GM23338 (cell line): ENCODE data around the gene RTL10. TPM values are rescaled to one million over a fixed set of nuclear protein-coding genes. Genes with fewer than 3 reads are reported as not detected.

Experiments
- ATAC-seq: fragments of 200-7000 bp; cut with Tn5 transposase; 3 replicates; pipeline ENCODE4 v1.9.1; 2020
- DNase-seq: peaks from one replicate; pipeline ENCODE4 v3.0.0-alpha.2; 2015; ENCODE audit warnings: low spot score
- H2AFZ ChIP-seq: fragments of 200-600 bp; sonication (generic); 2 replicates; pipeline ENCODE4 v1.8.0; 2016; ENCODE audit warnings: antibody characterized with exemption, mild to moderate bottlenecking, moderate library complexity
- H3F3A ChIP-seq: fragments of 200-600 bp; sonication (generic); replicated peaks from 2 replicates; pipeline ENCODE4 v1.8.0; 2017; ENCODE audit warnings: antibody characterized with exemption, mixed run types, low read depth
- H3K27ac ChIP-seq: fragments of 200-600 bp; sonication (generic); 2 replicates; pipeline ENCODE4 v1.6.1; 2016; ENCODE audit warnings: low read depth
- H3K27me3 ChIP-seq: fragments of 200-600 bp; sonication (generic); 2 replicates; pipeline ENCODE4 v1.8.0; 2016; ENCODE audit warnings: mild to moderate bottlenecking, mixed run types, moderate library complexity; ENCODE audit not compliant: insufficient read depth
- H3K36me3 ChIP-seq: fragments of 200-600 bp; sonication (generic); 2 replicates; pipeline ENCODE4 v1.8.0; 2016; ENCODE audit warnings: mild to moderate bottlenecking; ENCODE audit not compliant: insufficient read depth
- H3K4me1 ChIP-seq: fragments of 200-600 bp; sonication (generic); 2 replicates; pipeline ENCODE4 v1.8.0; 2016; ENCODE audit warnings: mild to moderate bottlenecking, moderate library complexity; ENCODE audit not compliant: insufficient read depth
- H3K4me2 ChIP-seq: fragments of 200-600 bp; sonication (generic); 2 replicates; pipeline ENCODE4 v1.7.1; 2017; ENCODE audit warnings: mixed run types
- H3K4me3 ChIP-seq: fragments of 200-600 bp; sonication (generic); 2 replicates; pipeline ENCODE4 v1.6.1; 2016; ENCODE audit warnings: mixed run types
- H3K79me2 ChIP-seq: fragments of 200-600 bp; sonication (generic); replicated peaks from 2 replicates; pipeline ENCODE4 v1.8.0; 2017; ENCODE audit warnings: mild to moderate bottlenecking; ENCODE audit not compliant: insufficient read depth
- H3K9me2 ChIP-seq: fragments of 200-600 bp; sonication (generic); 2 replicates; pipeline ENCODE4 v1.8.0; 2017; ENCODE audit not compliant: insufficient read depth
- H4K20me1 ChIP-seq: fragments of 200-600 bp; sonication (generic); replicated peaks from 2 replicates; pipeline ENCODE4 v1.8.0; 2017; ENCODE audit warnings: mild to moderate bottlenecking; ENCODE audit not compliant: insufficient read depth
- H3K27ac Mint-ChIP-seq: 2 replicates; pipeline ENCODE4 v1.8.0; 2020; ENCODE audit warnings: inconsistent platforms, mild to moderate bottlenecking, moderate library complexity, mixed read lengths
- H3K27me3 Mint-ChIP-seq: 3 replicates; pipeline ENCODE4 v1.8.0; 2022; ENCODE audit warnings: low read depth, mild to moderate bottlenecking, moderate library complexity, mixed read lengths, inconsistent platforms; ENCODE audit not compliant: insufficient read depth, poor library complexity
- H3K36me3 Mint-ChIP-seq: 3 replicates; pipeline ENCODE4 v1.8.0; 2021; ENCODE audit warnings: low read depth, mild to moderate bottlenecking, inconsistent platforms, moderate library complexity, mixed read lengths
- H3K4me1 Mint-ChIP-seq: 3 replicates; pipeline ENCODE4 v1.8.0; 2020; ENCODE audit warnings: mild to moderate bottlenecking, inconsistent platforms, mixed read lengths
- H3K4me3 Mint-ChIP-seq: 3 replicates; pipeline ENCODE4 v1.8.0; 2021; ENCODE audit warnings: moderate library complexity, mild to moderate bottlenecking, inconsistent platforms, mixed read lengths
- H3K9me3 Mint-ChIP-seq: 3 replicates; pipeline ENCODE4 v1.8.0; 2020; ENCODE audit warnings: moderate library complexity, mild to moderate bottlenecking, inconsistent platforms, mixed read lengths
- CREB1 ChIP-seq: fragments of 250-450 bp; sonication (Bioruptor Pico); IDR thresholded peaks from 2 replicates; pipeline ENCODE4 v1.5.0; 2020; ENCODE audit warnings: low read depth, mild to moderate bottlenecking, moderate library complexity
- CTCF ChIP-seq, 2 experiments: fragments of 200-600 bp in 1 of 2; sonication (generic) in 1 of 2; conservative IDR thresholded peaks; 2 replicates each; pipeline versions ENCODE4 v1.5.1 to v1.6.1; 2016 to 2017; ENCODE audit warnings: antibody characterized with exemption in 2 of 2, low read depth in 2 of 2, mild to moderate bottlenecking in 2 of 2, moderate library complexity in 1 of 2
- ETS1 ChIP-seq: IDR thresholded peaks from 2 replicates; pipeline ENCODE4 v1.6.1; 2016; ENCODE audit warnings: antibody characterized with exemption
- EZH2 ChIP-seq: fragments of 200-600 bp; sonication (generic); IDR thresholded peaks from one replicate; pipeline ENCODE4 v1.8.0; 2017; ENCODE audit warnings: antibody characterized with exemption, mild to moderate bottlenecking, low read depth; ENCODE audit not compliant: unreplicated experiment
- NANOG ChIP-seq: IDR thresholded peaks from 2 replicates; pipeline ENCODE4 v1.6.1; 2016; ENCODE audit warnings: antibody characterized with exemption, borderline replicate concordance
- POLR2AphosphoS5 ChIP-seq: IDR thresholded peaks from 2 replicates; pipeline ENCODE4 v1.6.1; 2016; ENCODE audit warnings: antibody characterized with exemption, low read depth
- REST ChIP-seq: IDR thresholded peaks from one replicate; pipeline ENCODE4 v1.6.1; 2018; ENCODE audit warnings: antibody characterized with exemption; ENCODE audit not compliant: unreplicated experiment
- STAT1 ChIP-seq: IDR thresholded peaks from one replicate; pipeline ENCODE4 v1.6.1; 2016; ENCODE audit warnings: antibody characterized with exemption; ENCODE audit not compliant: unreplicated experiment
- ZNF114 ChIP-seq: fragments of 250-450 bp; sonication (Bioruptor Pico); IDR thresholded peaks from 2 replicates; pipeline ENCODE4 v1.5.0; 2020; ENCODE audit warnings: mild to moderate bottlenecking, moderate library complexity
- ZNF331 ChIP-seq: fragments of 250-450 bp; sonication (Bioruptor Pico); IDR thresholded peaks from 2 replicates; pipeline ENCODE4 v1.5.0; 2020; ENCODE audit warnings: low read depth, mild to moderate bottlenecking, moderate library complexity
- ZNF462 ChIP-seq: fragments of 250-450 bp; sonication (Bioruptor Pico); IDR thresholded peaks from 2 replicates; pipeline ENCODE4 v1.5.0; 2020; ENCODE audit warnings: mild to moderate bottlenecking, moderate library complexity
- polyA plus RNA-seq: library from polyadenylated mRNA; unstranded; fragments of >200 nt; fragmentation: Nextera tagmentation; extraction: Ambion mirVana; gene quantifications from 2 replicates; pipeline ENCODE4 v1.2.1, GENCODE V29; 2016
- total RNA-seq: library from RNA; depleted of rRNA; stranded (reverse); fragments of >200 nt; shearing (Covaris generic); gene quantifications from 2 replicates; pipeline ENCODE4 v1.2.3, GENCODE V29; 2014

Gene RTL10
- total and polyA plus RNA-seq, 2 experiments from 2014 or later = 9.4 to 17.4 TPM

- no peak for TF ChIP-seq CTCF (conservative IDR thresholded peaks at IDR 0.05; ENCODE audit: low read depth in 2 of 2)
- no peak for TF ChIP-seq REST
- TF ChIP-seq STAT1 = no peak
- no peak for TF ChIP-seq ZNF331 (CRISPR knock-in tag)
- no peak for TF ChIP-seq NANOG
These were observed 44.1 kb downstream of the RTL10 start (continued) for GRCh38 chr22:19810381-19811201.

GRCh38 chr22:19809741-19810140 lies 44.9 kb downstream of the RTL10 start:
- no peaks in the 10 kb centered on the region for H3F3A ChIP-seq
- H4K20me1 ChIP-seq = no peaks in the 10 kb centered on the region; the same call in 1 of the 2 replicates
- H3K9me2 ChIP-seq = no peaks in the 10 kb centered on the region
- peaks cover 16% of the 10 kb centered on the region for H3K27me3 Mint-ChIP-seq
- H3K9me3 Mint-ChIP-seq = no peaks in the 10 kb centered on the region
- DNase-seq (no peak), ATAC-seq (no peak)
- no peaks in the 10 kb centered on the region for H3K79me2 ChIP-seq
- no peaks in the 10 kb centered on the region for H3K4me1 ChIP-seq
- no peaks in the 10 kb centered on the region for H3K36me3 ChIP-seq
- H3K27ac ChIP-seq = no peak overlapping the region
- H2AFZ ChIP-seq = no peak overlapping the region
- no peaks in the 10 kb centered on the region for H3K4me1 Mint-ChIP-seq
- no peak overlapping the region for H3K27ac Mint-ChIP-seq
- H3K36me3 Mint-ChIP-seq = no peaks in the 10 kb centered on the region
- no peak overlapping the region for H3K4me3 ChIP-seq
- H3K4me2 ChIP-seq = no peak overlapping the region
- H3K27me3 ChIP-seq = no peaks in the 10 kb centered on the region
- H3K4me3 Mint-ChIP-seq = no peak overlapping the region
- TF ChIP-seq ETS1 (no peak), EZH2 (no peak), STAT1 (no peak), ZNF462 (CRISPR knock-in tag) (no peak), POLR2AphosphoS5 (no peak), ZNF331 (CRISPR knock-in tag) (no peak), ZNF114 (CRISPR knock-in tag) (no peak), CREB1 (CRISPR knock-in tag) (no peak)
